Mesendoderm (in vitro differentiated cells): ENCODE results near the gene RMDN3.
A peak's percentile ranks its signal among the peaks of the same experiment; 100 is the strongest.

Experiments
- DNase-seq: peaks from one replicate; pipeline ENCODE4 v3.0.0; 2013
- H2AK5ac ChIP-seq: 2 replicates; pipeline ENCODE4 v1.6.1; 2013; ENCODE audit warnings: low read length, inconsistent platforms
- H2BK120ac ChIP-seq: 2 replicates; pipeline ENCODE4 v1.6.1; 2013; ENCODE audit warnings: low read depth, mild to moderate bottlenecking, low read length, moderate library complexity, mixed read lengths
- H2BK15ac ChIP-seq: replicated peaks from 2 replicates; pipeline ENCODE4 v1.6.1; 2013; ENCODE audit warnings: low read depth, mild to moderate bottlenecking, moderate library complexity
- H2BK5ac ChIP-seq: 2 replicates; pipeline ENCODE4 v1.6.1; 2013; ENCODE audit warnings: low read length, inconsistent platforms
- H3K18ac ChIP-seq: 2 replicates; pipeline ENCODE4 v1.6.1; 2013; ENCODE audit warnings: mild to moderate bottlenecking, low read length, mixed read lengths
- H3K23ac ChIP-seq: one replicate; pipeline ENCODE4 v1.6.1; 2013; ENCODE audit warnings: low read length
- H3K27ac ChIP-seq: 2 replicates; pipeline ENCODE4 v1.5.1; 2013; ENCODE audit warnings: low read depth, mild to moderate bottlenecking, inconsistent platforms, low read length, moderate library complexity
- H3K27me3 ChIP-seq: 2 replicates; pipeline ENCODE4 v1.6.1; 2013; ENCODE audit warnings: low read length, control low read depth, mild to moderate bottlenecking, inconsistent platforms; ENCODE audit not compliant: insufficient read depth, poor library complexity
- H3K36me3 ChIP-seq: 2 replicates; pipeline ENCODE4 v1.6.1; 2013; ENCODE audit warnings: low read length, inconsistent platforms; ENCODE audit not compliant: control insufficient read depth, insufficient read depth
- H3K4ac ChIP-seq: one replicate; pipeline ENCODE4 v1.6.1; 2013; ENCODE audit warnings: low read depth, mild to moderate bottlenecking, low read length, moderate library complexity
- H3K4me1 ChIP-seq: 2 replicates; pipeline ENCODE4 v1.6.1; 2013; ENCODE audit warnings: low read depth, low read length, inconsistent platforms; ENCODE audit not compliant: control insufficient read depth
- H3K4me2 ChIP-seq: 2 replicates; pipeline ENCODE4 v1.6.1; 2013; ENCODE audit warnings: low read length
- H3K4me3 ChIP-seq: 2 replicates; pipeline ENCODE4 v1.5.1; 2013; ENCODE audit warnings: mild to moderate bottlenecking, low read length
- H3K56ac ChIP-seq: one replicate; pipeline ENCODE4 v1.6.1; 2013; ENCODE audit warnings: low read length
- H3K79me1 ChIP-seq: 2 replicates; pipeline ENCODE4 v1.6.1; 2013; ENCODE audit warnings: low read length, inconsistent platforms
- H3K79me2 ChIP-seq: 2 replicates; pipeline ENCODE4 v1.6.1; 2013; ENCODE audit warnings: mild to moderate bottlenecking, low read length; ENCODE audit not compliant: control insufficient read depth, insufficient read depth
- H3K9ac ChIP-seq: 2 replicates; pipeline ENCODE4 v1.6.1; 2013; ENCODE audit warnings: low read length, inconsistent platforms
- H4K5ac ChIP-seq: one replicate; pipeline ENCODE4 v1.6.1; 2013; ENCODE audit warnings: low read length
- H4K8ac ChIP-seq: one replicate; pipeline ENCODE4 v1.6.1; 2013; ENCODE audit warnings: low read depth, mild to moderate bottlenecking, control low read depth, low read length, moderate library complexity
- WGBS: extraction: QIAGEN DNeasy Blood & Tissue Kit; methylation state at CpG from one replicate; pipeline ENCODE4 v1.1.7; 2013; ENCODE audit warnings: low lambda C conversion rate, missing lambda C conversion rate; ENCODE audit not compliant: insufficient coverage; ENCODE audit errors: extremely low coverage; 5-methylcytosine and 5-hydroxymethylcytosine counted together

RMDN3 gene

DNA sequence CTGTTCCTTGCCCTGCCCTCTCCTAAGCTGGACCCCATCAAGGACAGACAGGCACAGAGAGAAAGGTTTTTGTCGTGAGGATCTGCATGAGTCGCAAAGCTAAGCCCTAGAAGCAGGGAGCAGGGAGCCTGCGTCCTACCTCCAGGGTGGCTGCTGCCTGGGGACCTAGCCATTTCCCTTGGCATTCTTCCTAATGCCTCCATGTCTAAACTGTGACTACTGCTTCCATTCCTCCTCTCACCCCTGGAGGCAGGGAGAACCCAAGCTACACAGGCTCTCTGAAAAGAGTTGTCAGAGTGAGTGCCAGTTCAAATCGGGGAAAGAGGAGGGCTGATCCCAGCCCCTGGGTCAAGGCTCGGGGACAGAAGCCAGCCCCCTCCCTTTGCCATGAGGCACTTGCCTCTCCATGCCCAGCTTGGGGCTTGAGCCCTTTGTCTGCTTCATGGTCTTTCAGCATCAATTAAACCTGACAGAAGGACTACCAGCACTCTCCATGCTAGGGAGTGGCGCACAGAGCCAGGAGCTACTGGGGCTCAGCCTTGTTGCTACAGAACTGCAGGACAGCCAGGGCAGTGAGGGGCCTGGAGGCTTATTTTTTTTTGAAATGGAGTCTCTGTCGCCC, 11.3 kb upstream of the RMDN3 start:
- no CpG with 5 or more reads among the region's 7 CpGs for WGBS
- Histone ChIP-seq H3K27ac (no peak overlapping the region), H3K56ac (peak overlapping the region; percentile 35), H3K4me2 (no peak overlapping the region), H3K4me3 (no peak overlapping the region), H3K23ac (no peak overlapping the region), H2BK15ac (no peak overlapping the region), H2BK120ac (no peak overlapping the region), H3K18ac (no peak overlapping the region), H3K9ac (peak overlapping the region; percentile 9), H3K79me1 (no peaks in the 10 kb centered on the region), H3K79me2 (no peaks in the 10 kb centered on the region), H3K36me3 (no peaks in the 10 kb centered on the region), H4K5ac (no peak overlapping the region), H2AK5ac (no peak overlapping the region), H3K4ac (no peak overlapping the region), H4K8ac (no peak overlapping the region), H2BK5ac (no peak overlapping the region), H3K4me1 (peaks cover 9% of the 10 kb centered on the region), H3K27me3 (no peaks in the 10 kb centered on the region)
- DNase-seq: no peak

DNA sequence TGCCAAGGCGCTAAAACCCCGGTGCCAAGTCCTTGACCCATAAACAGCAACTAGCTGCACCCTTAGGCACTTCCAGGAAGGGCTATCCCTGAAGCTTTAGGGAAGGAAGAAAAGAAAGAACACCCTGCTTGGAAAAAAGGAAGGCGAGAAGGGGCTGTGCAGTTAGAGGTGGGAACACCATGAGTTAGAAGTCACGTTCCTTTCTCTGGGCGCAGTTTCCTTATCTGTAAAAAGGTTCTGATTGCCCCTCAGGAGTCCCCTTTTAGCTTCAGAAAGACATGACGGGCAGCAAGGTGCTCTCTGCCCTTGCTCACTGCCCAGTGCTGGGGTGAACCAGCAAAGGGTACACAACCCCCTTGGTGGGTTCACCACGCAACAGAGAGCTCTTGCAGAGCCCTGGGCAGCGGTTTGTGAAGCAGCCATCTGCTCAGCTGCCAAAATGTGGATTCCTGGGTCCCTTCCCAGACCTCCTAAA, 9.6 kb upstream of the RMDN3 start:
- peak overlapping the region; percentile 63 for H3K4me3 ChIP-seq
- no peak overlapping the region for H2BK5ac ChIP-seq
- H3K18ac ChIP-seq: no peak overlapping the region
- peak overlapping the region; percentile 25 for H3K27ac ChIP-seq
- peaks cover 9% of the 10 kb centered on the region for H3K4me1 ChIP-seq
- H3K4ac ChIP-seq: no peak overlapping the region
- H3K23ac ChIP-seq: no peak overlapping the region
- no peaks in the 10 kb centered on the region for H3K79me1 ChIP-seq
- H3K79me2 ChIP-seq: no peaks in the 10 kb centered on the region
- H2AK5ac ChIP-seq: peak overlapping the region; percentile 46
- no peak overlapping the region for H4K5ac ChIP-seq
- peak overlapping the region; percentile 89 for H3K56ac ChIP-seq
- no peak for DNase-seq
- no peak overlapping the region for H2BK15ac ChIP-seq
- H3K4me2 ChIP-seq: peak overlapping the region; percentile 82
- no peaks in the 10 kb centered on the region for H3K27me3 ChIP-seq
- H4K8ac ChIP-seq: no peak overlapping the region
- no peak overlapping the region for H2BK120ac ChIP-seq
- WGBS: no CpG with 5 or more reads among the region's 8 CpGs
- no peaks in the 10 kb centered on the region for H3K36me3 ChIP-seq
- peak overlapping the region; percentile 76 for H3K9ac ChIP-seq

DNA sequence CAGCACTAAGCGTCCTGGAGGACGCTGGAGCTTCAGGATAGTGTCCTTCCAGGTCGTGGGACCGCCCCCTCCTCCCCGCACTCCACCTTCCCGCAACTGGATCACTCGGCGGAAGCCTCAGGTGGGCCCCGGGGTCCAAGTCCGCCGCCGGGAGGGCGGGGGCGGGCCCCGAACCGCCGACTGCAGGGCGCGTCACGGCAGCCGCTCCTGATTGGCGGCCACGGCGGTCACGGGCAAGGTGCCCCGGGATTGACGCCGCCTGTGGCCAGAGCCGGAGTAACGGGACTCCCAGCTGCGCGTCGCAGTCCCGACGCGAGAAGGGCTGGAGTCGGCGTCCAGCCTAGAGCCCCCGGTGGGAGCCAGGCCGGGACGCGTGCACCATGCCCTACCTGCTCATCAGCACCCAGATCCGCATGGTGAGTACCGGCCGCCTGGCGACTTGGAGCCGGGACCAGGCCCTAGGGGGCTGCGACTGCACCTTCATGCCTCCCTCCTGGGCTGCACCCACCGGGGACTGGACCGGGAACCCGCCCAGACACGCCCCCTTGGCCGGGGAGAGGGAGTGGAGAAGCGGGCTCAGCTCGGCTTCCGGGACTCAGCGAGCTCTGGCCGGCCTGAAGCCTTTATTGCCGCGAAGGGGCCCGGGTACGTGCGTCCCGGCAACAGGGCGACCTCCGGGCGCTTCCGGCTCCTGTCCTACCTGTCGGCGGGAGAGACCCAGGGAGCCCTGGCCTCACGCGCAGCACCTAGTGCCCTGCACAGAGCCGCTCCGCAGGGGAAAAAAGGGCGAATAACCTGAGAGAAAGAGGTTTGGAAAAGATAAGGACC, 9.0 kb upstream of the RMDN3 start, which contains the start of gene GCHFR:
Gene GCHFR (plus strand): TSS at position 268 of the 828 bp plus-strand sequence. CDS start 113 bp downstream, at position 381.
- Histone ChIP-seq H2BK120ac (no peak within 1 kb of the TSS), H4K5ac (no peak within 1 kb of the TSS), H3K18ac (peak within 1 kb of the TSS; percentile 44), H3K4me1 (peaks cover 9% of the 10 kb centered on the region), H3K4ac (no peak within 1 kb of the TSS), H3K36me3 (no peaks in the 10 kb centered on the region), H3K79me1 (no peaks in the 10 kb centered on the region), H4K8ac (peak within 1 kb of the TSS; percentile 95), H3K79me2 (no peaks in the 10 kb centered on the region), H3K27ac (peak within 1 kb of the TSS; percentile 26), H2AK5ac (peak within 1 kb of the TSS; percentile 46), H2BK15ac (no peak within 1 kb of the TSS), H2BK5ac (no peak within 1 kb of the TSS), H3K9ac (peak within 1 kb of the TSS; percentile 76), H3K4me3 (peak within 1 kb of the TSS; percentile 63), H3K23ac (no peak within 1 kb of the TSS), H3K4me2 (peak within 1 kb of the TSS; percentile 82), H3K56ac (peak within 1 kb of the TSS; percentile 89), H3K27me3 (no peaks in the 10 kb centered on the region)
- peak; percentile 73 for DNase-seq
- no CpG with 5 or more reads among the region's 75 CpGs for WGBS

DNA sequence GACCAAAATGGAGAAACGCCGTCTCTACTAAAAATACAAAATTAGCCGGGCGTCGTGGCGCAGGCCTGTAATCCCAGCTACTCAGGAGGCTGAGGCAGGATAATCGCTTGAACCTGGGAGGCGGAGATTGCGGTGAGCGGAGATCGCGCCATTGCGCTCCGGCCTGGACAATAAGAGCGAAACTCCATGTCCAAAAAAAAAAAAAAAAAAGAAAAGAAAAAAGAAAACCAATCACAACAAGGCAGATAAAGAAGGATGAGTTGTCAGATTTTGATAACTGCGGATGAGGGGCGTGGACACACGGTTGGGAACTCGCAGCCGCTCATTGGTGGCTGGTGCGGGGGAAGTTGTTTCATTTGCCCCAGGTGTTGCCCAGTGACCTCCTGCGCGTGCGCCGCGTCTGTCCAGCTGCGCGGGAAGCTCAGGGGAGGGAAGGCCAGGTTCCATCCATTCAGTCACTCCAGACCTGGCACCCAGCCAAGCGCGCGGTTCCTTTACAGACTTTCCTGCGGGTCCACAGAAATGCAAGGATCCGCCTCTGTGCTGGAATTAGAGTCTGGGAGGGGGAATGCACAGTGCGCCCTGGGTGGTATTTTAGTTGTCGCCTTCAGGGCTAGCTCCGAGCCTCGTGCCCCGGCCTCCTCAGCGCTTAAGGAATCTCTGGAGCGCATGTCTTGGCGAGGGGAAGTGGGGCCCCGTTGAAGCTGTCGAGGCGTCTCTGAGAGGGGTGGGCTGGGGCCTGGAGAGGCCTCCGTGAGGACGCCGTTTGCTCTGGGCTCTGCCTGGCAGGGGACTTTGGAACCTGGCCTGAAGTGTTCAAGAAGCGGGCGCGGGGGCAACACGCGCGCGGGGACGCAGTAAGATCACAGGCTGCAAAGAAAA, 8.1 kb upstream of the RMDN3 start:
- no peaks in the 10 kb centered on the region for H3K79me2 ChIP-seq
- no peaks in the 10 kb centered on the region for H3K36me3 ChIP-seq
- peaks cover 9% of the 10 kb centered on the region for H3K4me1 ChIP-seq
- H2AK5ac ChIP-seq: no peak overlapping the region
- peak overlapping the region; percentile 26 for H3K27ac ChIP-seq
- DNase-seq: peak; percentile 60
- WGBS: no CpG with 5 or more reads among the region's 55 CpGs
- H3K79me1 ChIP-seq: no peaks in the 10 kb centered on the region
- no peaks in the 10 kb centered on the region for H3K27me3 ChIP-seq
- no peak overlapping the region for H2BK5ac ChIP-seq
- peak overlapping the region; percentile 20 for H3K4me3 ChIP-seq
- peak overlapping the region; percentile 89 for H3K56ac ChIP-seq
- H3K4ac ChIP-seq: no peak overlapping the region
- H4K8ac ChIP-seq: peak overlapping the region; percentile 95
- peak overlapping the region; percentile 44 for H3K18ac ChIP-seq
- H2BK15ac ChIP-seq: no peak overlapping the region
- no peak overlapping the region for H3K23ac ChIP-seq
- H3K9ac ChIP-seq: peak overlapping the region; percentile 76
- H3K4me2 ChIP-seq: peak overlapping the region; percentile 82
- H4K5ac ChIP-seq: no peak overlapping the region
- H2BK120ac ChIP-seq: no peak overlapping the region

DNA sequence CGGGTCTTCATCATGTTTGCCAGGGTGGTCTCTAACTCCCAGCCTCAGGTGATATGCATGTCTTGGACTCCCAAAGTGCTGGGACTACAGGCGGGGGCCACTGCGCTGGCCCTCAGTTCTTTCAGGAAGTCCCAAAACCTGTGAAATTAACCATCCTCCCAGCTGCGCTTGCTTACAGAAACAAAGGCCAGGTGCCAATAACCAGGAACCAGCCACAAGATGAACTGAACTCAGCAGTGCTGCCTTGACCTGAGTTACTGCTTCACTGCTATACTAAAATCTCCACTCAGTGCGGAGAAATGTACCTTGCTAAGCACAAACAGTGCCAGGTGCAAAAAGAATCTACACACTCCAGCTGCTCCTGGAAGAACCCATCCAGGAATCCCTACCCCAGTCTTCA, 4.9 kb upstream of the RMDN3 start:
- Histone ChIP-seq H3K18ac (no peak overlapping the region), H3K79me2 (no peaks in the 10 kb centered on the region), H3K27me3 (no peaks in the 10 kb centered on the region), H3K79me1 (no peaks in the 10 kb centered on the region), H2AK5ac (no peak overlapping the region), H3K4me2 (no peak overlapping the region), H4K5ac (no peak overlapping the region), H3K23ac (no peak overlapping the region), H3K4ac (no peak overlapping the region), H3K56ac (no peak overlapping the region), H4K8ac (no peak overlapping the region), H2BK5ac (no peak overlapping the region), H3K9ac (no peak overlapping the region), H3K36me3 (no peaks in the 10 kb centered on the region), H3K4me3 (no peak overlapping the region), H3K4me1 (peaks cover 4% of the 10 kb centered on the region), H3K27ac (no peak overlapping the region), H2BK15ac (no peak overlapping the region), H2BK120ac (no peak overlapping the region)
- WGBS: no CpG with 5 or more reads among the region's 5 CpGs
- no peak for DNase-seq
